ENCODE data around the gene PRDX2.

GRCh38 chr19:12825254-12826131, 23.9 kb upstream of the PRDX2 start:
- no peak for TF ChIP-seq POLR2A (IDR thresholded peaks at IDR 0.05; ENCODE audit: low read length)
- TF ChIP-seq GATA1 (IDR thresholded peaks at IDR 0.05; ENCODE audit: low read depth, low read length) = no peak
